Measurements from ENCODE around the gene HERC2. TPM values are rescaled to one million over a fixed set of nuclear protein-coding genes. Genes with fewer than 3 reads are reported as not detected.

The HERC2 gene
- polyA plus RNA-seq, 3 donors from 2014 or later = 4.8 to 13.9 (median 7.6) TPM

- Mint-ChIP-seq H3K9me3 (peaks cover 0 to 1% (median 0%) of the 10 kb centered on the region in 6 donors), H3K36me3 (no peaks in the 10 kb centered on the region), H3K27me3 (ENCODE audit: low read depth in 3 of 3) (peaks cover 9 to 19% (median 11%) of the 10 kb centered on the region in 3 donors), H3K4me1 (peaks cover 32 to 42% of the 10 kb centered on the region in 2 donors), H3K27ac (no peak overlapping the region), H3K4me3 (peak overlapping the region in 3 of 5 donors; percentile 18 to 79 (median 75))
- no peak for DNase-seq
Observed at GRCh38 chr15:28100516-28101195, 221.3 kb downstream of the HERC2 start.

- Mint-ChIP-seq H3K27me3 (ENCODE audit: low read depth in 3 of 3) (peaks cover 9 to 24% (median 16%) of the 10 kb centered on the region in 3 donors), H3K36me3 (no peaks in the 10 kb centered on the region), H3K27ac (peak overlapping the region in 1 of 6 donors; percentile 17), H3K9me3 (peaks cover 0 to 1% (median 0%) of the 10 kb centered on the region in 6 donors), H3K4me1 (peaks cover 36 to 42% of the 10 kb centered on the region in 2 donors), H3K4me3 (peak overlapping the region; percentile 31 to 79 (median 65))
- no peak for DNase-seq
Observed at GRCh38 chr15:28099555-28100140, 222.3 kb downstream of the HERC2 start.

GRCh38 chr15:28098766-28099554, 223.0 kb downstream of the HERC2 start, which contains the start of gene OCA2:
OCA2 (minus strand) TSS chr15:28099315; CDS start chr15:28081874, 17,441 bp downstream.
- peaks cover 36 to 44% of the 10 kb centered on the region in 2 donors for H3K4me1 Mint-ChIP-seq
- peaks cover 0 to 1% (median 0%) of the 10 kb centered on the region in 6 donors for H3K9me3 Mint-ChIP-seq
- H3K27me3 Mint-ChIP-seq (ENCODE audit: low read depth in 3 of 3) = peaks cover 10 to 22% (median 17%) of the 10 kb centered on the region in 3 donors
- H3K27ac Mint-ChIP-seq = peak within 1 kb of the TSS in 3 of 6 donors; percentile 47 to 82 (median 55)
- H3K36me3 Mint-ChIP-seq = peaks cover 0 to under 1% (median 0%) of the 10 kb centered on the region in 3 donors
- DNase-seq = peak; percentile 32 to 48 (median 34)
- peak within 1 kb of the TSS; percentile 34 to 79 (median 65) for H3K4me3 Mint-ChIP-seq

- Mint-ChIP-seq H3K9me3 (peaks cover 0 to 5% (median under 1%) of the 10 kb centered on the region in 6 donors), H3K36me3 (peaks cover 0 to 5% (median 0%) of the 10 kb centered on the region in 3 donors), H3K4me1 (peaks cover 36 to 47% of the 10 kb centered on the region in 2 donors), H3K4me3 (peak overlapping the region; percentile 34 to 75 (median 62)), H3K27me3 (ENCODE audit: low read depth in 3 of 3) (peaks cover 12 to 22% (median 20%) of the 10 kb centered on the region in 3 donors), H3K27ac (peak overlapping the region in 3 of 6 donors; percentile 47 to 82 (median 55))
- peak in 1 of 3 donors; percentile 36 for DNase-seq
Observed at GRCh38 chr15:28098360-28098765, 223.6 kb downstream of the HERC2 start.

GRCh38 chr15:28097656-28098359, 224.2 kb downstream of the HERC2 start:
- DNase-seq = no peak
- H3K4me3 Mint-ChIP-seq = peak overlapping the region; percentile 44 to 79 (median 75)
- H3K27ac Mint-ChIP-seq = peak overlapping the region in 4 of 6 donors; percentile 30 to 82 (median 51)
- H3K4me1 Mint-ChIP-seq = peaks cover 36 to 47% of the 10 kb centered on the region in 2 donors
- peaks cover 0 to 5% (median under 1%) of the 10 kb centered on the region in 6 donors for H3K9me3 Mint-ChIP-seq
- peaks cover 12 to 24% (median 23%) of the 10 kb centered on the region in 3 donors for H3K27me3 Mint-ChIP-seq (ENCODE audit: low read depth in 3 of 3)
- H3K36me3 Mint-ChIP-seq = peaks cover 0 to 5% (median 0%) of the 10 kb centered on the region in 3 donors

GRCh38 chr15:28096670-28097431, 225.1 kb downstream of the HERC2 start:
- Mint-ChIP-seq H3K9me3 (peaks cover 0 to 10% (median 2%) of the 10 kb centered on the region in 6 donors), H3K4me3 (peak overlapping the region; percentile 85 to 95 (median 88)), H3K4me1 (peaks cover 36 to 47% of the 10 kb centered on the region in 2 donors), H3K27ac (no peak overlapping the region), H3K36me3 (peaks cover 0 to 5% (median 0%) of the 10 kb centered on the region in 3 donors), H3K27me3 (ENCODE audit: low read depth in 3 of 3) (peaks cover 20 to 25% (median 25%) of the 10 kb centered on the region in 3 donors)
- DNase-seq = no peak

- DNase-seq = no peak
- peak overlapping the region in 4 of 6 donors; percentile 73 to 90 (median 86) for H3K27ac Mint-ChIP-seq
- peaks cover 0 to 12% (median 6%) of the 10 kb centered on the region in 6 donors for H3K9me3 Mint-ChIP-seq
- peaks cover 20 to 28% (median 25%) of the 10 kb centered on the region in 3 donors for H3K27me3 Mint-ChIP-seq (ENCODE audit: low read depth in 3 of 3)
- H3K36me3 Mint-ChIP-seq = peaks cover 0 to 5% (median 0%) of the 10 kb centered on the region in 3 donors
- peak overlapping the region; percentile 85 to 95 (median 88) for H3K4me3 Mint-ChIP-seq
- H3K4me1 Mint-ChIP-seq = peaks cover 36 to 47% of the 10 kb centered on the region in 2 donors
Observed at GRCh38 chr15:28096411-28096669, 225.6 kb downstream of the HERC2 start.

- peaks cover 21 to 33% (median 25%) of the 10 kb centered on the region in 3 donors for H3K27me3 Mint-ChIP-seq (ENCODE audit: low read depth in 3 of 3)
Observed at GRCh38 chr15:28094732-28095521, 227.1 kb downstream of the HERC2 start.

GRCh38 chr15:28093752-28094535, 228.0 kb downstream of the HERC2 start:
- Mint-ChIP-seq H3K4me1 (peaks cover 26 to 36% of the 10 kb centered on the region in 2 donors), H3K27me3 (ENCODE audit: low read depth in 3 of 3) (peaks cover 22 to 33% (median 25%) of the 10 kb centered on the region in 3 donors), H3K36me3 (peaks cover 0 to 12% (median 9%) of the 10 kb centered on the region in 3 donors), H3K27ac (peak overlapping the region in 2 of 6 donors; percentile 18 to 53), H3K9me3 (peaks cover 10 to 26% (median 17%) of the 10 kb centered on the region in 6 donors), H3K4me3 (peak overlapping the region; percentile 19 to 63 (median 30))
- DNase-seq = no peak

More at GRCh38 chr15:28094732-28095521, 227.1 kb downstream of the HERC2 start:
- Mint-ChIP-seq H3K4me3 (peak overlapping the region; percentile 85 to 95 (median 88)), H3K9me3 (peaks cover 10 to 26% (median 15%) of the 10 kb centered on the region in 6 donors), H3K4me1 (peaks cover 31 to 43% of the 10 kb centered on the region in 2 donors), H3K36me3 (peaks cover 0 to 12% (median 9%) of the 10 kb centered on the region in 3 donors), H3K27ac (peak overlapping the region in 5 of 6 donors; percentile 64 to 89 (median 73))
- DNase-seq = peak in 1 of 3 donors; percentile 45

- Mint-ChIP-seq H3K9me3 (peaks cover 11 to 31% (median 21%) of the 10 kb centered on the region in 6 donors), H3K4me3 (no peak overlapping the region), H3K27ac (no peak overlapping the region), H3K27me3 (ENCODE audit: low read depth in 3 of 3) (peaks cover 18 to 35% (median 18%) of the 10 kb centered on the region in 3 donors), H3K4me1 (peaks cover 18% of the 10 kb centered on the region in 2 donors), H3K36me3 (peaks cover 0 to 12% (median 12%) of the 10 kb centered on the region in 3 donors)
- DNase-seq = no peak
Observed at GRCh38 chr15:28091313-28091712, 230.7 kb downstream of the HERC2 start.

Data from immature natural killer cell (primary cell).